Stomach (tissue), 4 donors: ENCODE data around the gene MAPT.

ENCODE experiments used
- CTCF ChIP-seq, 7 experiments: fragments of 450-650 bp in 4 of 7; fragments of 200-600 bp in 3 of 7; sonication (generic) in 3 of 7; IDR thresholded peaks; one replicate each; pipeline ENCODE4 v1.5.1; 2016 to 2019; ENCODE audit warnings: antibody characterized with exemption in 7 of 7, control low read depth in 2 of 7, mild to moderate bottlenecking in 1 of 7
- POLR2A ChIP-seq, 4 donors: fragments of 450-650 bp; IDR thresholded peaks; one replicate each; pipeline ENCODE4 v1.6.1; 2016; ENCODE audit warnings: antibody characterized with exemption in 4 of 4, control low read depth in 2 of 4, mild to moderate bottlenecking in 1 of 4, moderate library complexity in 1 of 4
- POLR2AphosphoS5 ChIP-seq, 3 donors: sonication (generic); formaldehyde crosslinking; IDR thresholded peaks; one replicate each; pipeline ENCODE4 v1.6.1; 2016; ENCODE audit warnings: antibody characterized with exemption in 3 of 3

- TF ChIP-seq POLR2AphosphoS5 (IDR thresholded peaks at IDR 0.05) (no peak), CTCF (IDR thresholded peaks at IDR 0.05) (no peak), POLR2A (IDR thresholded peaks at IDR 0.05) (no peak)
These were observed 130.2 kb downstream of the MAPT start for GRCh38 chr17:46024590-46024989.
